Right atrium auricular region (tissue), 2 donors: ENCODE results near the gene APOOL. TPM values are rescaled to one million over a fixed set of nuclear protein-coding genes. Genes with fewer than 3 reads are reported as not detected.
A peak's percentile ranks its signal among the peaks of the same experiment; 100 is the strongest.
"Not testable (repeated sequence)": the region's sequence is repeated elsewhere in the genome, so short reads cannot be mapped to it uniquely, and the experiment has no call there.

Experiments
- DNase-seq: peaks from one replicate; pipeline ENCODE4 v3.0.0-alpha.2; 2019; ENCODE audit warnings: low spot score
- H3K27ac ChIP-seq, 2 donors: fragments of 200-600 bp; sonication (generic); 1 replicate in 1 of 2; 2 replicates in 1 of 2; pipeline ENCODE4 v1.5.1; 2016 to 2019
- H3K27me3 ChIP-seq, 2 donors: fragments of 200-600 bp; sonication (generic); one replicate each; pipeline versions ENCODE4 v1.5.1 to v1.6.0; 2017 to 2019
- H3K36me3 ChIP-seq: fragments of 200-600 bp; sonication (generic); one replicate; pipeline ENCODE4 v1.5.1; 2016
- H3K4me1 ChIP-seq, 2 donors: fragments of 200-600 bp; sonication (generic); one replicate each; pipeline versions ENCODE4 v1.5.1 to v1.6.0; 2017 to 2019
- H3K4me3 ChIP-seq, 2 donors: fragments of 200-600 bp; sonication (generic); 1 replicate in 1 of 2; 2 replicates in 1 of 2; pipeline ENCODE4 v1.5.1; 2017 to 2019; ENCODE audit warnings: mild to moderate bottlenecking in 1 of 2, moderate library complexity in 1 of 2
- H3K9me3 ChIP-seq, 2 donors: fragments of 200-600 bp; sonication (generic); one replicate each; pipeline ENCODE4 v1.5.1; 2019
- CTCF ChIP-seq, 2 donors: fragments of 200-600 bp; sonication (generic); IDR thresholded peaks; one replicate each; pipeline ENCODE4 v1.5.1; 2019; ENCODE audit warnings: antibody characterized with exemption in 2 of 2
- total RNA-seq, 2 donors: library from RNA; depleted of rRNA; stranded (reverse); fragments of >200 nt; gene quantifications; one replicate each; pipeline ENCODE4 v1.1.0, GENCODE V29; 2016

APOOL gene, protein sequence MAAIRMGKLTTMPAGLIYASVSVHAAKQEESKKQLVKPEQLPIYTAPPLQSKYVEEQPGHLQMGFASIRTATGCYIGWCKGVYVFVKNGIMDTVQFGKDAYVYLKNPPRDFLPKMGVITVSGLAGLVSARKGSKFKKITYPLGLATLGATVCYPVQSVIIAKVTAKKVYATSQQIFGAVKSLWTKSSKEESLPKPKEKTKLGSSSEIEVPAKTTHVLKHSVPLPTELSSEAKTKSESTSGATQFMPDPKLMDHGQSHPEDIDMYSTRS
- 10 to 100 TPM; 13.5 to 24.8 TPM for total RNA-seq

DNA sequence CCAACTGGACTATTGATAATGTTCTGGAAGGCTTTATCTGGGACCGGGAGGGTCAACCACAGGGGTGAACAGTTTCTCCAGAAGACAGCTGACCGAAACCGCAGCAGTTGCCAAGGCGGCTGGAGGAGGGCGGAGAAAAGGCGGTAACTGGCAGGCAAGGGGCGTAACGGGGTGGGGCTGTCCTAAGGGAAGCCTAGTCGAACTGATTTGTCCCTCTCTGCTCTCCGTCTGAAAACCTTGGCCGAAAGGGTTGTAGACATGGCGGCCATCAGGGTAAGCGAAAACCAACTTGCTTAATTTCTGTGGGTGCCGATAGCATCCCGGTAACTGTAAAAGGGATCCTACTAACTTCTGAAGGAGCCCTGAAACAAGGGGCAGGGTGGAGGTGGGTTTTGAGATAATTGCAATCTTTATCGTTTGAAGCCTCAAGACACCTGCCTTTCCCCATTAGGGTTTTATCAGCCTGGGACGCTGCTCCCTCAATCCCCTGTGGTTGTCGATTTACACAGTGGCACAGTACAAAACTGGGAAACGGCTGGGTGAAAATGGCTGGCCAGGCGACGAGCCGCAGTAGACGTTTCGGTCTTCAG, at the start of gene APOOL:
Gene APOOL (plus strand): TSS at position 223 of the 590 bp plus-strand sequence. CDS start 36 bp downstream, at position 259.
- H3K9me3 ChIP-seq, result no peaks in the 10 kb centered on the region
- TF ChIP-seq CTCF (IDR thresholded peaks at IDR 0.05), result no peak

GRCh38 chrX:84956304-84956703, 47.4 kb upstream of the APOOL start:
- Histone ChIP-seq H3K4me3 (no peak overlapping the region), H3K9me3 (no peaks in the 10 kb centered on the region), H3K36me3 (no peaks in the 10 kb centered on the region), H3K27ac (no peak overlapping the region), H3K4me1 (no peaks in the 10 kb centered on the region), H3K27me3 (no peaks in the 10 kb centered on the region)
- no peak for DNase-seq
- TF ChIP-seq CTCF (IDR thresholded peaks at IDR 0.05), result no peak

More for the DNA sequence above, at the start of gene APOOL:
- H3K4me1 ChIP-seq, result peaks cover 0 to 8% of the 10 kb centered on the region in 2 donors
- no peaks in the 10 kb centered on the region for H3K27me3 ChIP-seq
- H3K36me3 ChIP-seq, result no peaks in the 10 kb centered on the region
- peak within 1 kb of the TSS; percentile 55 to 68 for H3K27ac ChIP-seq
- peak; percentile 84 for DNase-seq
- H3K4me3 ChIP-seq, result peak within 1 kb of the TSS; percentile 50 to 61

- TF ChIP-seq CTCF (IDR thresholded peaks at IDR 0.05), result no peak
- Histone ChIP-seq H3K27ac (no peak overlapping the region), H3K4me1 (no peaks in the 10 kb centered on the region), H3K9me3 (no peaks in the 10 kb centered on the region), H3K4me3 (no peak overlapping the region), H3K36me3 (no peaks in the 10 kb centered on the region), H3K27me3 (no peaks in the 10 kb centered on the region)
- DNase-seq, result no peak
These were observed 28.9 kb upstream of the APOOL start for GRCh38 chrX:84974803-84975202.

GRCh38 chrX:84991739-84992138, 11.9 kb upstream of the APOOL start:
- not testable (repeated sequence) for H3K9me3 ChIP-seq, H3K36me3 ChIP-seq, H3K27ac ChIP-seq, DNase-seq, H3K4me3 ChIP-seq, H3K4me1 ChIP-seq, H3K27me3 ChIP-seq

- Histone ChIP-seq H3K4me1 (no peaks in the 10 kb centered on the region), H3K9me3 (no peaks in the 10 kb centered on the region), H3K27ac (no peak overlapping the region), H3K27me3 (no peaks in the 10 kb centered on the region), H3K4me3 (no peak overlapping the region), H3K36me3 (no peaks in the 10 kb centered on the region)
- no peak for TF ChIP-seq CTCF (IDR thresholded peaks at IDR 0.05)
- DNase-seq, result no peak
These were observed 10.5 kb upstream of the APOOL start for GRCh38 chrX:84993150-84993549.

GRCh38 chrX:85001344-85001743, 2.3 kb upstream of the APOOL start:
- no peak overlapping the region for H3K27ac ChIP-seq
- no peaks in the 10 kb centered on the region for H3K27me3 ChIP-seq
- peaks cover 0 to 8% of the 10 kb centered on the region in 2 donors for H3K4me1 ChIP-seq
- H3K4me3 ChIP-seq, result no peak overlapping the region
- no peak for DNase-seq
- no peaks in the 10 kb centered on the region for H3K9me3 ChIP-seq
- H3K36me3 ChIP-seq, result no peaks in the 10 kb centered on the region
- TF ChIP-seq CTCF (IDR thresholded peaks at IDR 0.05), result no peak
